NB4 (cell line): Measurements from ENCODE around the gene NR3C1.

ENCODE experiments used
- DNase-seq: peaks from one replicate; pipeline ENCODE4 v3.0.0; 2010; ENCODE audit warnings: low read depth
- H3K4me3 ChIP-seq: one replicate; pipeline ENCODE4 v1.5.1; 2011; ENCODE audit warnings: mild to moderate bottlenecking, low read depth, low read length, moderate library complexity
- CTCF ChIP-seq: IDR thresholded peaks from one replicate; pipeline ENCODE4 v1.5.1; 2012; ENCODE audit warnings: low read depth, low read length
- MAX ChIP-seq: IDR thresholded peaks from 2 replicates; pipeline ENCODE4 v1.6.1; 2011; ENCODE audit warnings: low read depth, low read length
- MYC ChIP-seq: IDR thresholded peaks from 2 replicates; pipeline ENCODE4 v1.6.1; 2011; ENCODE audit warnings: low read depth, low read length
- POLR2A ChIP-seq: IDR thresholded peaks from 2 replicates; pipeline ENCODE4 v1.6.1; 2011; ENCODE audit warnings: mild to moderate bottlenecking; ENCODE audit not compliant: insufficient read length; ENCODE audit errors: extremely low read depth

NR3C1 gene

GRCh38 chr5:143445776-143446175 lies 42.3 kb upstream of the NR3C1 start:
- H3K4me3 ChIP-seq = no peak overlapping the region
- TF ChIP-seq MAX (no peak), POLR2A (no peak), CTCF (no peak), MYC (no peak)
- no peak for DNase-seq

GRCh38 chr5:143443330-143443729 lies 39.8 kb upstream of the NR3C1 start:
- no peak for DNase-seq
- TF ChIP-seq CTCF (no peak), MAX (no peak), MYC (no peak), POLR2A (no peak)
- no peak overlapping the region for H3K4me3 ChIP-seq

- DNase-seq = no peak
- H3K4me3 ChIP-seq = no peak overlapping the region
- TF ChIP-seq MAX = no peak
- no peak for TF ChIP-seq POLR2A
- TF ChIP-seq CTCF = no peak
- no peak for TF ChIP-seq MYC
Observed at GRCh38 chr5:143442385-143442784, 38.9 kb upstream of the NR3C1 start.

GRCh38 chr5:143440448-143441115 lies 37.1 kb upstream of the NR3C1 start:
- no peak for DNase-seq
- TF ChIP-seq CTCF (no peak), MAX (no peak), MYC (no peak), POLR2A (no peak)
- no peak overlapping the region for H3K4me3 ChIP-seq

- no peak overlapping the region for H3K4me3 ChIP-seq
- no peak for DNase-seq
- TF ChIP-seq MAX (no peak), POLR2A (no peak), CTCF (no peak), MYC (no peak)
Observed at GRCh38 chr5:143437666-143438273, 34.3 kb upstream of the NR3C1 start.

GRCh38 chr5:143436871-143437270 lies 33.4 kb upstream of the NR3C1 start:
- no peak overlapping the region for H3K4me3 ChIP-seq
- TF ChIP-seq MYC (no peak), MAX (no peak), CTCF (no peak), POLR2A (no peak)
- no peak for DNase-seq
